Upper lobe of left lung (tissue), 4 donors: ENCODE results near the gene POLD2.

Source experiments
- CTCF ChIP-seq, 6 experiments: fragments of 450-650 bp in 4 of 6; fragments of 200-600 bp in 2 of 6; sonication (generic) in 2 of 6; IDR thresholded peaks; one replicate each; pipeline ENCODE4 v1.5.1; 2016 to 2019; ENCODE audit warnings: antibody characterized with exemption in 6 of 6
- EP300 ChIP-seq, 4 donors: sonication (generic); formaldehyde crosslinking; IDR thresholded peaks; one replicate each; pipeline ENCODE4 v1.5.1; 2017; ENCODE audit warnings: antibody characterized with exemption in 4 of 4, control low read depth in 2 of 4
- POLR2A ChIP-seq, 4 donors: fragments of 450-650 bp; IDR thresholded peaks; one replicate each; pipeline ENCODE4 v1.5.1; 2016 to 2017; ENCODE audit warnings: antibody characterized with exemption in 4 of 4, mild to moderate bottlenecking in 2 of 4

DNA sequence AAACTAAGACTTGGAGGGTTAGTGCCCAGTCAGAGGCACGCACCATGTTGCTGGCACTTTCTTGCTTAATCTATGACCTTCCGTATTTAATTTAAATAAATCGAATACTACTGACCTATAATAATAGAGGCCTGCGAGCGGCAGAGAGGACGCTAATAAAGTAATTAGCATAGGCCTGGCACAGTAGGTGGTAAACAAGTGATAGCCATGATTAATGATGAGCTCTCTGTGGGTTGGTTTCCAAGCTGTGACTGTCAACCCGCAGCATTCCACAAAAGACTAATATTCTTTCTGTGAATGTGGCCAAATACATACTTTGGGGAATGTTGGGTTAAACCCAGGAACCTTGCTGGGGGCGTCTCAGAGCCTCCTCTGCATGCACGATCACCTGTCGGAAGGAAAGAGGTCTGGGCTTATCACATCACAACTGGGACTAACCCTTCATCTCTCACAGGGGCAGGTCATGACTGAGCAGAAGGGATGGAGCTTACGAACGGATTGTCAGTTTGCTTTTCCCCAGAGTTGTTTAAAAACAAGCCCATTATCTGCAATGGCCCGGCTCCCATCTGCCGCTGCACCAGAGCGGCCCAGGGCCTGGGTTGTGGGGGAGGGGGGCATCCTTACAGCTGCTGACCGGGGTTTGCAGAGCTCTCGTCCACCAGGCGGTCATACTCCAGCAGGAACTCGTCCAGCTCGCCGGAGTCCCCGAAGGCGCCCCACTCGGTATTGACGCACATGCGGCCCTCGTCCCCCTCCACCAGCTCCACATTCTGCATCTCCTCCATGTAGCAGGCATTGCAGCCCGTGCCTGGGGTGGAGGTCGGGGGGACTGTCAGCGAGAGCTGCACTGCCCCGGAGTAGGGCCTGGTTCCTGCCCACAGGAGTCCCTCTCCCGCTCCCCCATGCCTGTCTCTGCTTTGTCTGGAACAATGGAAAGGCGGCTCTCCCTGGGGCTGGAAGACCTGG, 24.0 kb upstream of the POLD2 start:
- TF ChIP-seq POLR2A (IDR thresholded peaks at IDR 0.05): no peak
- no peak for TF ChIP-seq CTCF (IDR thresholded peaks at IDR 0.05)
- no peak for TF ChIP-seq EP300 (IDR thresholded peaks at IDR 0.05)
